Neural progenitor cell (in vitro differentiated cells): ENCODE data around the gene CA10. TPM values are rescaled to one million over a fixed set of nuclear protein-coding genes. Genes with fewer than 3 reads are reported as not detected.

ENCODE experiments used
- DNase-seq: peaks from one replicate; pipeline ENCODE4 v3.0.0-alpha.2; 2016; ENCODE audit warnings: low spot score
- H2AFZ ChIP-seq: fragments of 200-600 bp; sonication (generic); replicated peaks from 2 replicates; pipeline ENCODE4 v1.6.1; 2016; ENCODE audit warnings: antibody characterized with exemption
- H3F3A ChIP-seq: fragments of 200-600 bp; sonication (generic); 2 replicates; pipeline ENCODE4 v1.6.1; 2016; ENCODE audit warnings: antibody characterized with exemption, low read depth
- H3K27ac ChIP-seq: fragments of 200-600 bp; sonication (generic); 2 replicates; pipeline ENCODE4 v1.5.1; 2016; ENCODE audit warnings: mild to moderate bottlenecking
- H3K27me3 ChIP-seq: fragments of 200-600 bp; sonication (generic); 2 replicates; pipeline ENCODE4 v1.6.1; 2016; ENCODE audit warnings: mild to moderate bottlenecking, moderate library complexity
- H3K36me3 ChIP-seq: fragments of 200-600 bp; sonication (generic); 2 replicates; pipeline ENCODE4 v1.5.1; 2016
- H3K4me1 ChIP-seq: fragments of 200-600 bp; sonication (generic); 2 replicates; pipeline ENCODE4 v1.6.1; 2016; ENCODE audit warnings: mixed run types
- H3K4me2 ChIP-seq: fragments of 200-600 bp; sonication (generic); 2 replicates; pipeline ENCODE4 v1.6.1; 2016
- H3K4me3 ChIP-seq: fragments of 200-600 bp; sonication (generic); 2 replicates; pipeline ENCODE4 v1.5.1; 2016
- H3K79me2 ChIP-seq: fragments of 200-600 bp; sonication (generic); 2 replicates; pipeline ENCODE4 v1.6.1; 2016; ENCODE audit warnings: low read depth
- H3K9ac ChIP-seq: fragments of 200-600 bp; sonication (generic); 2 replicates; pipeline ENCODE4 v1.6.1; 2016
- H3K9me3 ChIP-seq: fragments of 200-600 bp; sonication (generic); 2 replicates; pipeline ENCODE4 v1.5.1; 2016; ENCODE audit warnings: low read depth
- H4K20me1 ChIP-seq: fragments of 200-600 bp; sonication (generic); 2 replicates; pipeline ENCODE4 v1.6.1; 2016; ENCODE audit warnings: low read depth
- H3K27ac Mint-ChIP-seq: 3 replicates; pipeline ENCODE4 v1.8.0; 2021; ENCODE audit warnings: mixed read lengths
- H3K27me3 Mint-ChIP-seq: 2 replicates; pipeline ENCODE4 v1.8.0; 2022; ENCODE audit warnings: low read depth, mild to moderate bottlenecking, inconsistent platforms, moderate library complexity, mixed read lengths; ENCODE audit not compliant: insufficient read depth
- H3K36me3 Mint-ChIP-seq: 3 replicates; pipeline ENCODE4 v1.8.0; 2021; ENCODE audit warnings: mixed read lengths
- H3K4me1 Mint-ChIP-seq: 3 replicates; pipeline ENCODE4 v1.8.0; 2021; ENCODE audit warnings: mixed read lengths
- H3K4me3 Mint-ChIP-seq: 3 replicates; pipeline ENCODE4 v1.8.0; 2021; ENCODE audit warnings: mild to moderate bottlenecking, moderate library complexity, mixed read lengths
- H3K9me3 Mint-ChIP-seq: 3 replicates; pipeline ENCODE4 v1.8.0; 2020; ENCODE audit warnings: mixed read lengths
- EZH2 ChIP-seq: fragments of 200-600 bp; sonication (generic); IDR thresholded peaks from 2 replicates; pipeline ENCODE4 v1.6.1; 2017; ENCODE audit warnings: antibody characterized with exemption, mild to moderate bottlenecking, moderate library complexity
- EZH2phosphoT487 ChIP-seq: fragments of 200-600 bp; sonication (generic); IDR thresholded peaks from 2 replicates; pipeline ENCODE4 v1.6.1; 2017; ENCODE audit warnings: antibody characterized with exemption
- total RNA-seq: library from RNA; depleted of rRNA; stranded (reverse); fragments of >200 nt; gene quantifications from 2 replicates; pipeline ENCODE4 v1.2.3, GENCODE V29; 2015; ENCODE audit warnings: low replicate concordance
- TF ChIP-seq, protein P1 (sequence below): fragments of 200-600 bp; sonication (generic); IDR thresholded peaks from 2 replicates; pipeline ENCODE4 v1.5.1; 2017; ENCODE audit warnings: antibody characterized with exemption, mild to moderate bottlenecking

Gene CA10
- total RNA-seq, 1 donor from 2014 or later = 0.65 TPM

- H3K36me3 Mint-ChIP-seq = no peaks in the 10 kb centered on the region
- no peak overlapping the region for H3K9ac ChIP-seq
- H3K4me2 ChIP-seq = no peak overlapping the region
- H2AFZ ChIP-seq = no peak overlapping the region
- peaks cover 8% of the 10 kb centered on the region for H3K4me1 ChIP-seq
- H3K27ac Mint-ChIP-seq = no peak overlapping the region
- H3K36me3 ChIP-seq = no peaks in the 10 kb centered on the region
- H3K4me3 Mint-ChIP-seq = no peak overlapping the region
- peaks cover 38% of the 10 kb centered on the region for H3K4me1 Mint-ChIP-seq
- no peaks in the 10 kb centered on the region for H4K20me1 ChIP-seq
- H3F3A ChIP-seq = no peaks in the 10 kb centered on the region
- H3K79me2 ChIP-seq = no peaks in the 10 kb centered on the region
- no peaks in the 10 kb centered on the region for H3K27me3 Mint-ChIP-seq
- no peak overlapping the region for H3K4me3 ChIP-seq
- H3K27me3 ChIP-seq = no peaks in the 10 kb centered on the region
- no peaks in the 10 kb centered on the region for H3K9me3 Mint-ChIP-seq
- no peak for DNase-seq
- no peak overlapping the region for H3K27ac ChIP-seq
- TF ChIP-seq EZH2phosphoT487 = no peak
- TF ChIP-seq, protein P1, sequence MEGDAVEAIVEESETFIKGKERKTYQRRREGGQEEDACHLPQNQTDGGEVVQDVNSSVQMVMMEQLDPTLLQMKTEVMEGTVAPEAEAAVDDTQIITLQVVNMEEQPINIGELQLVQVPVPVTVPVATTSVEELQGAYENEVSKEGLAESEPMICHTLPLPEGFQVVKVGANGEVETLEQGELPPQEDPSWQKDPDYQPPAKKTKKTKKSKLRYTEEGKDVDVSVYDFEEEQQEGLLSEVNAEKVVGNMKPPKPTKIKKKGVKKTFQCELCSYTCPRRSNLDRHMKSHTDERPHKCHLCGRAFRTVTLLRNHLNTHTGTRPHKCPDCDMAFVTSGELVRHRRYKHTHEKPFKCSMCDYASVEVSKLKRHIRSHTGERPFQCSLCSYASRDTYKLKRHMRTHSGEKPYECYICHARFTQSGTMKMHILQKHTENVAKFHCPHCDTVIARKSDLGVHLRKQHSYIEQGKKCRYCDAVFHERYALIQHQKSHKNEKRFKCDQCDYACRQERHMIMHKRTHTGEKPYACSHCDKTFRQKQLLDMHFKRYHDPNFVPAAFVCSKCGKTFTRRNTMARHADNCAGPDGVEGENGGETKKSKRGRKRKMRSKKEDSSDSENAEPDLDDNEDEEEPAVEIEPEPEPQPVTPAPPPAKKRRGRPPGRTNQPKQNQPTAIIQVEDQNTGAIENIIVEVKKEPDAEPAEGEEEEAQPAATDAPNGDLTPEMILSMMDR = no peak
- no peak for TF ChIP-seq EZH2
- no peaks in the 10 kb centered on the region for H3K9me3 ChIP-seq
These were observed 514.6 kb downstream of the CA10 start for GRCh38 chr17:51643702-51644490.

- Mint-ChIP-seq H3K27me3 (no peaks in the 10 kb centered on the region), H3K4me1 (peaks cover 32% of the 10 kb centered on the region), H3K27ac (no peak overlapping the region), H3K9me3 (no peaks in the 10 kb centered on the region), H3K4me3 (no peak overlapping the region), H3K36me3 (no peaks in the 10 kb centered on the region)
- TF ChIP-seq, protein P1 = no peak
- DNase-seq = no peak
- H3K4me2 ChIP-seq = no peak overlapping the region
- H3K4me1 ChIP-seq = peaks cover 8% of the 10 kb centered on the region
- H3K36me3 ChIP-seq = no peaks in the 10 kb centered on the region
- H3K27ac ChIP-seq = no peak overlapping the region
- no peaks in the 10 kb centered on the region for H3K27me3 ChIP-seq
- H3K79me2 ChIP-seq = no peaks in the 10 kb centered on the region
- H3F3A ChIP-seq = no peaks in the 10 kb centered on the region
- no peak overlapping the region for H2AFZ ChIP-seq
- H3K4me3 ChIP-seq = no peak overlapping the region
- H3K9me3 ChIP-seq = no peaks in the 10 kb centered on the region
- no peak overlapping the region for H3K9ac ChIP-seq
- H4K20me1 ChIP-seq = no peaks in the 10 kb centered on the region
These were observed 516.5 kb downstream of the CA10 start for GRCh38 chr17:51642029-51642428.

DNA sequence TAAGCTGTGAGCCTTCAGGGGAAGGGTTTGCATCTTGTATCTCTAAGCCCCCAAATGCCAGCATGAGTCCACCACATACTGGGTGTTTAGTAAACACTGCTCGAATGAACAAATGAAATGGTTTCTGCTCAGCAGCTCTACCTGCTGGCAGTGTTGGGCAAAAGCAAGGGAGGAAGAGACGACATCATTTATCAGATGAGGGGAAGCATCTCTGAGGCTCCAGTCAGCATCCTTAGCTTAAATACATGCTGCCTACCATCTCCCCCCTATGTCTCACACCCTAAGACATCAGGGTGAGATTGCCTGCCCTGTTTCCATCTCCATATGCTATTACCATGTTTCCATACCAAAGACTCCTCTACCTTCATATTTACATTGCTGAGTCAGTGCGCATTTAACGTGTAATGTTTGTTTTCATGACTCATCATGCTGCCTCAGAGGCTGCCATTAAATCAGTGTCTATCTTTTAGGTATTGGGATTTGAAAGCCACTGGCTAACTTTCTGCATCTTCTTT lies 518.3 kb downstream of the CA10 start:
- no peaks in the 10 kb centered on the region for H3K36me3 Mint-ChIP-seq
- TF ChIP-seq, protein P1 = peak; percentile 67
- no peak for TF ChIP-seq EZH2phosphoT487
- no peak overlapping the region for H3K4me3 Mint-ChIP-seq
- Histone ChIP-seq H3K36me3 (no peaks in the 10 kb centered on the region), H3F3A (no peaks in the 10 kb centered on the region), H3K4me3 (no peak overlapping the region), H3K27ac (no peak overlapping the region), H4K20me1 (no peaks in the 10 kb centered on the region), H2AFZ (no peak overlapping the region), H3K4me2 (no peak overlapping the region), H3K4me1 (peaks cover 8% of the 10 kb centered on the region), H3K79me2 (no peaks in the 10 kb centered on the region), H3K27me3 (no peaks in the 10 kb centered on the region), H3K9me3 (no peaks in the 10 kb centered on the region), H3K9ac (no peak overlapping the region)
- no peaks in the 10 kb centered on the region for H3K27me3 Mint-ChIP-seq
- H3K27ac Mint-ChIP-seq = no peak overlapping the region
- H3K4me1 Mint-ChIP-seq = peaks cover 26% of the 10 kb centered on the region
- H3K9me3 Mint-ChIP-seq = no peaks in the 10 kb centered on the region
- peak; percentile 69 for DNase-seq
